HL-60 (cell line): Measurements from ENCODE around the gene TRIM28.

Source experiments
- DNase-seq, 2 experiments: peaks; one replicate each; pipeline ENCODE4 v3.0.0-alpha.2; 2010 to 2020; ENCODE audit warnings: low read depth in 1 of 2, low spot score in 1 of 2
- H3K27ac ChIP-seq: fragments of 250-450 bp; sonication (Bioruptor Pico); replicated peaks from 2 replicates; pipeline ENCODE4 v1.5.1; 2020; ENCODE audit warnings: mild to moderate bottlenecking, moderate library complexity
- H3K27me3 ChIP-seq: fragments of 250-450 bp; sonication (Bioruptor Pico); 2 replicates; pipeline ENCODE4 v1.5.1; 2021; ENCODE audit warnings: mild to moderate bottlenecking, moderate library complexity; ENCODE audit not compliant: insufficient read depth, poor library complexity, severe bottlenecking
- H3K4me3 ChIP-seq: replicated peaks from 2 replicates; pipeline ENCODE4 v1.5.1; 2011; ENCODE audit warnings: mild to moderate bottlenecking, control low read depth, low read length; ENCODE audit not compliant: insufficient read depth
- GABPA ChIP-seq: IDR thresholded peaks from 2 replicates; pipeline ENCODE4 v1.6.1; 2012; ENCODE audit warnings: low read depth
- POLR2AphosphoS5 ChIP-seq: IDR thresholded peaks from 2 replicates; pipeline ENCODE4 v1.6.1; 2012; ENCODE audit warnings: low read depth
- SPI1 ChIP-seq: IDR thresholded peaks from 2 replicates; pipeline ENCODE4 v1.6.1; 2012; ENCODE audit warnings: low read depth, mild to moderate bottlenecking, borderline replicate concordance
- TF ChIP-seq, protein P1 (sequence below): IDR thresholded peaks from one replicate; pipeline ENCODE4 v1.5.1; 2011; ENCODE audit warnings: low read length, control low read depth, inconsistent platforms; ENCODE audit not compliant: insufficient read depth
- TF ChIP-seq, protein P2 (sequence below): IDR thresholded peaks from 2 replicates; pipeline ENCODE4 v1.6.1; 2012; ENCODE audit warnings: low read depth; ENCODE audit not compliant: insufficient replicate concordance

The TRIM28 gene

DNA sequence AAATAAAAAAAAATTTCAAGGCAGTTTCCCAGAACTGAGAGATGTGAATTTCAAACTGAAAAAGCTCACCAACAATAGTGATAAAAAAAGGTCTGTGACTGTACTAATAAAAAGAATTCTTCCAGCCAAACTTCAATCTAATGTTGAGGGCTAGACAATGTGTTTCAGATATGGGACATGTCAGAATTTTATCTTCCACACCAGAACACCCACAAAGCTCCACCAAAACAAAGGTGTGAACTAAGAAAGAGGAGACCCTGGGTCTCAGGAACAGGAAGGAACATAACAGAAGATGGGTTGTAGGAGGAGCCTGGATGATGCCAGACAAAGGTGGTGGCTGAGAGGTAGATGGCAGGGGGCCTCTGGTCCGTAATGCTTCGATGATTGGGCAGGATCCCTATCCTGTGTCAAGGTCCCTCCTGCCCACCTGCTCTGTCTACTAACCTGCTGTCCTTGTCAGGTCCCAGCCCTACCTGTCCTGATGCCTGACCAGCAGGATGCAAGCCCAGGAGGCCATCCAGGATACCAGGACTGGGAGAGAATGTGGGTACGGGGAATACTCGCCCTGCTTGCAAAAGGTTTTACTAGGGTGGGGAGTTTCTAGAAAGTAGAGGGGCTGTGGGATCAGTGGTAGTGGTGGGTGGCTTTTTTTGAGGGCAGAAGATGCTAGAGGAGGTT, 24.7 kb downstream of the TRIM28 start:
- Histone ChIP-seq H3K4me3 (no peak overlapping the region), H3K27ac (no peak overlapping the region), H3K27me3 (no peaks in the 10 kb centered on the region)
- TF ChIP-seq, protein P1, sequence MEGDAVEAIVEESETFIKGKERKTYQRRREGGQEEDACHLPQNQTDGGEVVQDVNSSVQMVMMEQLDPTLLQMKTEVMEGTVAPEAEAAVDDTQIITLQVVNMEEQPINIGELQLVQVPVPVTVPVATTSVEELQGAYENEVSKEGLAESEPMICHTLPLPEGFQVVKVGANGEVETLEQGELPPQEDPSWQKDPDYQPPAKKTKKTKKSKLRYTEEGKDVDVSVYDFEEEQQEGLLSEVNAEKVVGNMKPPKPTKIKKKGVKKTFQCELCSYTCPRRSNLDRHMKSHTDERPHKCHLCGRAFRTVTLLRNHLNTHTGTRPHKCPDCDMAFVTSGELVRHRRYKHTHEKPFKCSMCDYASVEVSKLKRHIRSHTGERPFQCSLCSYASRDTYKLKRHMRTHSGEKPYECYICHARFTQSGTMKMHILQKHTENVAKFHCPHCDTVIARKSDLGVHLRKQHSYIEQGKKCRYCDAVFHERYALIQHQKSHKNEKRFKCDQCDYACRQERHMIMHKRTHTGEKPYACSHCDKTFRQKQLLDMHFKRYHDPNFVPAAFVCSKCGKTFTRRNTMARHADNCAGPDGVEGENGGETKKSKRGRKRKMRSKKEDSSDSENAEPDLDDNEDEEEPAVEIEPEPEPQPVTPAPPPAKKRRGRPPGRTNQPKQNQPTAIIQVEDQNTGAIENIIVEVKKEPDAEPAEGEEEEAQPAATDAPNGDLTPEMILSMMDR: no peak
- TF ChIP-seq, protein P2, sequence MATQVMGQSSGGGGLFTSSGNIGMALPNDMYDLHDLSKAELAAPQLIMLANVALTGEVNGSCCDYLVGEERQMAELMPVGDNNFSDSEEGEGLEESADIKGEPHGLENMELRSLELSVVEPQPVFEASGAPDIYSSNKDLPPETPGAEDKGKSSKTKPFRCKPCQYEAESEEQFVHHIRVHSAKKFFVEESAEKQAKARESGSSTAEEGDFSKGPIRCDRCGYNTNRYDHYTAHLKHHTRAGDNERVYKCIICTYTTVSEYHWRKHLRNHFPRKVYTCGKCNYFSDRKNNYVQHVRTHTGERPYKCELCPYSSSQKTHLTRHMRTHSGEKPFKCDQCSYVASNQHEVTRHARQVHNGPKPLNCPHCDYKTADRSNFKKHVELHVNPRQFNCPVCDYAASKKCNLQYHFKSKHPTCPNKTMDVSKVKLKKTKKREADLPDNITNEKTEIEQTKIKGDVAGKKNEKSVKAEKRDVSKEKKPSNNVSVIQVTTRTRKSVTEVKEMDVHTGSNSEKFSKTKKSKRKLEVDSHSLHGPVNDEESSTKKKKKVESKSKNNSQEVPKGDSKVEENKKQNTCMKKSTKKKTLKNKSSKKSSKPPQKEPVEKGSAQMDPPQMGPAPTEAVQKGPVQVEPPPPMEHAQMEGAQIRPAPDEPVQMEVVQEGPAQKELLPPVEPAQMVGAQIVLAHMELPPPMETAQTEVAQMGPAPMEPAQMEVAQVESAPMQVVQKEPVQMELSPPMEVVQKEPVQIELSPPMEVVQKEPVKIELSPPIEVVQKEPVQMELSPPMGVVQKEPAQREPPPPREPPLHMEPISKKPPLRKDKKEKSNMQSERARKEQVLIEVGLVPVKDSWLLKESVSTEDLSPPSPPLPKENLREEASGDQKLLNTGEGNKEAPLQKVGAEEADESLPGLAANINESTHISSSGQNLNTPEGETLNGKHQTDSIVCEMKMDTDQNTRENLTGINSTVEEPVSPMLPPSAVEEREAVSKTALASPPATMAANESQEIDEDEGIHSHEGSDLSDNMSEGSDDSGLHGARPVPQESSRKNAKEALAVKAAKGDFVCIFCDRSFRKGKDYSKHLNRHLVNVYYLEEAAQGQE: no peak
- no peak for TF ChIP-seq SPI1
- no peak for TF ChIP-seq GABPA
- TF ChIP-seq POLR2AphosphoS5: no peak
- DNase-seq: no peak

DNA sequence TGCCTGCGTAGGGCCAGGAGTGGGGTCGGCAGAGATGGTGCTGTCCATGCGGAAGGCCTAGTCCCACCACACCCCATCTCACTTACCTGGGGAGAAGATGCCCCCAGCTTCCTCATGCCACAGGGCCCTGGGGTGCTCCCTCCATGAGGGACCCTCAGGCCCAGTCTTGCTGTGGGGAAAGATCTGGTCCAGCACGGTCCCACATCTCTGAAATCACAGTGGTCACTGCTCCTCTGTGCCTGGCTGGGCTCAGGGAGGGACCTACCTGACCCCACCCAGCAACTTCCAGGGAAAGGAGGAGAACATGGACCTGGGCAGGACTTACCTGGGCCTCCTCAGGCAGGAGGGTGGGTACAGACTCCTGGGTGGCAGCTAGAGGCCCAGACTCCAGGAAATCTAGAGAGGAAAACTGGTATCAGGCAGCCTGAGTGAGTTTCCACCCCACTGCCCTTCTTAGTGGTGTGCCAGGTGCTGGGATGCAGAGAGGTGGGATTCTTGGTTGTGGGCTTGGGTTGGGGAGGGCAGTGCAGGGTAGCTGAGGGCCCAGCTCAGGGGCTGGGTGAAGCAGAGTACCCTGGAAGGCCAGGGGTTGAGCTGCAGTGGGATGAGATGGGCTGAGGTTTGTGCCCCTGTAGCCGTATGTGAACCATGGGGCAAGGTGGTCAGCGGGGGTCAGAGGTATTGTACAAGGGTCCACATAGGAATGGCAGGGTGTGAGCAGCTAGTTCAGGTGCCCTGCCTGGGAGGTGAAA, 25.5 kb downstream of the TRIM28 start:
- DNase-seq: no peak
- TF ChIP-seq, protein P1: no peak
- no peaks in the 10 kb centered on the region for H3K27me3 ChIP-seq
- no peak overlapping the region for H3K4me3 ChIP-seq
- H3K27ac ChIP-seq: no peak overlapping the region

DNA sequence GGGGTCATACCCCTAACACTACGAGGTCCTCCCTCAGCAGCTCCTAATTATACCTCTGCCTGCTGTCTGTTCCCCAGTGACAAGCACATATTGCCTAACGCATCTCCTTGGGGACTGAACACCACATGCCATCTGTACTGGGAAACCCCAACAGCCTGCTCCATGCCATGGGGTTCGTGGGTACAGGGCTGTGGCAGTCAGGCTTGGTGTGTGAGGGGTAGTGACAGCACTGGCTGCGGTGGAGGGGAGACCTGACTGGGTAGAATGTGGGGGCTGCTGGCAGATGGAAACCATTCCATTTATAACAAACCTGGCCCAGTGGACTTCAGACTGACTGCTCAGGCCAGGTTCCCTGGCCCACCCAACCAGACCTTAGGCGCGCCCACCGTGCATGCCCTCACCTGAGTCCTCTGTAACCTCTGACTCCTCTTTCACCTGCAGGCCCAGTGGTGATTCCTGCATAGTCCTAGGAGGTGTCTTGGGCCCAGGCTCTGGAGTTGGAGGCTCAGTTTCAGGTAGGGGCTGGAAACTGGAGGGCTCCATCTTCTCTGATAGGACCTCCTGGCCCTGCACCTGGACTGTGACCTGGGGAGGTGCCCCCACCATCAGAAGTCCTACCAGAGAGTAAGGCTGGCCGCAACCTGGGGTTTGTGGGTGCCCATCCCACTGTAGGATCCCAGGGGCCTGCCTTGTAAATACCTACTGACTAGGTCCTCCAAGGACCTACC, 26.2 kb downstream of the TRIM28 start:
- TF ChIP-seq POLR2AphosphoS5 (no peak; the same call in 1 of the 2 replicates), SPI1 (no peak), GABPA (no peak)
- TF ChIP-seq, protein P2: no peak
- TF ChIP-seq, protein P1: no peak
- Histone ChIP-seq H3K27me3 (no peaks in the 10 kb centered on the region), H3K27ac (peak overlapping the region; percentile 99), H3K4me3 (no peak overlapping the region)
- peak in 1 of 2 experiments; percentile 55 for DNase-seq
